HG02678 (cell line): Measurements from ENCODE around the gene DOCK9.

Experiments
- ATAC-seq: cut with Tn5 transposase; IDR thresholded peaks from one replicate; pipeline ENCODE4 v1.9.1; 2021; ENCODE audit warnings: mild to moderate bottlenecking, moderate library complexity; ENCODE audit not compliant: unreplicated experiment

Gene DOCK9

DNA sequence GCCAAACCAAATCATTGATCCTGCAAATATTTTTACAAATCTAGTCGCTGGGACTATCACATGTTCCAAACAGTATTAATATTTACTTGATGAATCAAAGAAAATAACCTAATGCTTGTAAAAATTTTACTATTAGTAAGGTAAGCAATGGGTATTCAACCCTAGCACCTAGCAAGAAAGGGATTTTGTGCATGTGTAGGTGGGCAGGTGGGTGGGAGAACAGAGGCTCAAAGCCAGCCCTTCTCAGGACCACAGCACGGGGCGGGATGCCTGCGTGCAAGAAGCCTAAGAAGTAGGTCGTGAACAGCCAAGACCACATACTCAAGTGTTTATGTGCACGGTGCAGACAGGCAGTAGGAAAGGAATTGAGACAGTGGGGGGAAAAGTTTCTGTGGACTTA lies 26.6 kb downstream of the DOCK9 start:
- ATAC-seq, result no peak

DNA sequence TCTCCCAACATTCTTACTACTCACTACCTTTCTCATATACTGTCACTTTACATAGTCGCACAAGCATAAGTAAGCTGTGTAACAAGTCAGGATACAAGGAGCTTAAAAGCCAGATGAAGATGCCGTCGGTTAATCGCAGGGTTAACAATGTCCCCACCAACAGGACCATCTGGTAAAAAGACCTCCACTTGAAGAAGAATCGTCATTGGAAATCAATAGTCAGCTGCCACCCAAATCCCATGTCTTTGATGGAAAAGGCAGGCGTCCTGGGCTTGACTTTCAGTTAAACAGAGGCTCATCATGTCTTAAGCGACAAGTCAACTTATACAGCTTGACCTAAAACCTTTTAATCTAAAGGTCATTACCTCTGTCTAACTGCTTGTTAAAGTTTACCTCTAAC lies 27.2 kb downstream of the DOCK9 start:
- ATAC-seq, result no peak

DNA sequence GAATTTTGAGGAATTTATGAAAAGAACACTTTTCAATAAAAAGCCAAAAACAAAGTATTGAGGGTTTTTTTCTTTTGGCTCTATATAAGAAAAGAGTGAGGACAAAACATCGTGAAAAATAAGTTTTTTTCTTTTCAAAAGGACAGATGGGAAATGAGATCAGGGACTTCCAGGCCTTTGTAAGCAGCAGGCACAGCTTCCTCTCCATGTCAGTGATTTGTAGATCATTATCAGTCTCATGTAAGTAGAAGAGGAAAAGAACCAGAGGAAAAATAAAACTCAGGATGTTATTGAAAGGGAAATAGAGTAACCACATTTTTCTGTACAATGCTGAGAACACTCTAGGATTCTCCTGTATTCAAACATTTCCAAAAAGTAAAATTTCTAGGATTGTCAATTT lies 29.9 kb downstream of the DOCK9 start:
- no peak for ATAC-seq

DNA sequence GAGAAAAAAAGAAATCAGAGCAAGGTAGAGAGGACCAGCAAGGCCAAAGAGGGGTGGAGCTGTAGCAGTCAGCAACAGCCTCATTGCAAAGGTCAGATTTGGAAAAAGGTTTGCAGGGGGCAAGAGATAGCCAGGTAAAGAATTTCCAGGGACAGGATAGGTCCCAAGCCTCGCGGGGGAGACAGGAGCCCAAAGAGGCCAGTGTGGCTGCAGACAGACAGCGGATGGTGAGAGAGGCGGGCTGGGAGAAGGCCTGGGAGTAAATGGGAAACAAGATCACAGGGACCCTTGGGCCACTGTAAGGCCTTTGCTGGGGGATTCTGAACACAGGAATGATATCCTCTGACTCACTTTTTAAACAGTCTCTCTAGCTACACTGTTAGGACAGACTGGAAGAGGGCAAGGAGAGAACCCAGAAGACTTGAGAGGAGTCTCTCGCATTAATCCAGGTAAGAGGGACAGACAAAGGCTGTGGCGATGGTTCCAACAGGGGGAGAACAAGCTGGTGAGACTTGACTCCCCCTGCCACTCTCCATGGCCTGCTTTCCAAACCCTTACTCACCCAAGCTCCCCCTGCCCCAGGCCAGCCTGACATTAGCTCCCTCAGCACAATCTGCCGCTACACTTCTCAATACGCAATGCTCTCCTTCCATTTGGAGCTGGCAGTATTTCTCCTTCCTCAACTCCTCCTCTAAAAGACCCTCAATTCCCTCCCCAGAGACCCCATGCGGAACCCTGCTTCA lies 31.8 kb downstream of the DOCK9 start:
- ATAC-seq, result no peak

DNA sequence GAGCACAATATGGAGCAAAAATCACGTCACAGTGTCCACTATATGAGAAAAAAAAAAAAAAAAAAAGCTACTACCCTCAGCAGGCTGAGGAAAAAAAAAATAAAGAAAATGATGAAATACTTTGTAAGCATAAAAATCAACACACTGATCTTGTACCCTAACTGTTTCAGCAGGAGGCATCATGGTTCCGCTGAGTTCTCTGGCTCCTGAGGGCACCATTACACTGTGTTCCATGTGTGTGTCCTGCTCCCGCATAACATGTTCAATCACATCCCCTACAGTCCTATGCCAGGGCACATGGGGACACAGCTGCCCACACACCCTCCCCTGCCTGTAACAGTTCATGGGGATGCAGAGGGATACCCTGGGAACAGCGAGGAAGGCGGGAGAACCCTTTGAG lies 33.5 kb downstream of the DOCK9 start:
- no peak for ATAC-seq

DNA sequence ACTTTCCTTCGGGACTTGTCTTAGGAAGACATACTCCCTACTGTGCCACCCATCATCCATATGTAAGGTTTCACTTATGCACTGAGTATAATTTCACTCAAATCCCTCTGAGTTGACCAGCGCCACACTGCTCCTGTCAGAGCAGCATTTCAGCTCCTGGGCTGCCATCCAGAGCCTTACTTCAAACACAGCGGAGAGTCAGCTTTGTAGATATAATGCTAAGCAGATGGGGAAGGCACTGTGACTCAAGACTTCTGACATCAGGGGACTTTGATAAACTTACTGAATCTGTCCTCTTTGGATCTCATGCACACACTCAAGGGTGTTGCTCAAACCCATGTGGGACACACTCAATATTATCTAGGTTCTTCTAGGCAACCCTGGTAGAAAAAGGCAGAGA lies 34.9 kb downstream of the DOCK9 start:
- no peak for ATAC-seq

DNA sequence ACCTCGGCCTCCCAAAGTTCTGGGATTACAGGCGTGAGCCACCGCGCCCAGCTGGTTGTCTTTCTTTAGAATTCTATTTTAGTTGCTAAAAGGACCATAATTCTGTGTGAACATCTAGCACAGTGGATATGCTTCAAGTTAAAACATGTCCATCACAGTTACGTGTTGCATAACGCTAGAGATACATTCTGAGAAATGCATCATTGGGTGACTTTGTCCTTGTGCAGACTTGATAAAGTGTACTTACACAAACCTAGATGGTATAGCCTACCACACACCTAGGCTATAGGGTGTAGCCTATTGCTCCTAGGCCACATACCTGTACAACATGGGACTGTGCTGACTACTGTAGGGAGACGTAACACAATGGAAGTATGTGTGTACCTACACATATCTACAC lies 35.4 kb downstream of the DOCK9 start:
- no peak for ATAC-seq

DNA sequence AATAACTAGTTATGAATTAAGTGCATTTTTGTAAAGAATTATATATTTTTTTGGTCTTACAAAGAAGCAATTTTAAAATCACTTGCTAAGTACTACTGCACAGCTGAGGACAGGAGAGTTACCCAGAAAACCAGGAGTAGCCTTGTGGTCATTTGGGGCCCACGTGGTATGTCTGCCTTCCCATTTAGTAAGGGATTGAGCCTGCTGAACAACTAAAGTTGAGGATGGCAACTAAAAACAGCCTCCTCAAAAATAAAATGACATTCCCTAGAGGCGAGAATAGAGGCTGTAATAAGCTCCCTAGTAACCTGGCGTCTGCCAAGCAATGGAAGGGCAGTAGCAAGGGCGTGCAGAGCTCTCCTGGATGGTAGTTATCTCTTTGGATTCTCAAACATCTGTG lies 36.3 kb downstream of the DOCK9 start:
- ATAC-seq, result no peak

DNA sequence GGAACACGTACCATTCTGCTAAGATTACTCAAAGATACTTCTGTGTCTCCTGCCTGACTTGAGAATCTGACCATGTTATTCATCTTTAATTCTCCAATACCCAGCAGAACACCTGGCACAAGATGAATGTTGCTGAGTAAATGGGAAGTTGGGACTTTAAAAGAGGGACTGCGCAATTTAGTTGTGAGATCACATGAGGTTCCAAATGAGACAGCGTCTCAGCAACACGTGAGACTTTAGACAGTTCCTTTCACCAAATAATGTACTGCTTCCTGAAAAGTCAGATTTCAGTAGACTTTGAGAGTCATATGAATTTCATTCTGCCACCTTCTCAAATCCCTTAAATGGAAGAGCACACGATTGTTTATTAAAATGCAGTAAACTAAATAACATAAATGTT lies 36.7 kb downstream of the DOCK9 start:
- no peak for ATAC-seq

DNA sequence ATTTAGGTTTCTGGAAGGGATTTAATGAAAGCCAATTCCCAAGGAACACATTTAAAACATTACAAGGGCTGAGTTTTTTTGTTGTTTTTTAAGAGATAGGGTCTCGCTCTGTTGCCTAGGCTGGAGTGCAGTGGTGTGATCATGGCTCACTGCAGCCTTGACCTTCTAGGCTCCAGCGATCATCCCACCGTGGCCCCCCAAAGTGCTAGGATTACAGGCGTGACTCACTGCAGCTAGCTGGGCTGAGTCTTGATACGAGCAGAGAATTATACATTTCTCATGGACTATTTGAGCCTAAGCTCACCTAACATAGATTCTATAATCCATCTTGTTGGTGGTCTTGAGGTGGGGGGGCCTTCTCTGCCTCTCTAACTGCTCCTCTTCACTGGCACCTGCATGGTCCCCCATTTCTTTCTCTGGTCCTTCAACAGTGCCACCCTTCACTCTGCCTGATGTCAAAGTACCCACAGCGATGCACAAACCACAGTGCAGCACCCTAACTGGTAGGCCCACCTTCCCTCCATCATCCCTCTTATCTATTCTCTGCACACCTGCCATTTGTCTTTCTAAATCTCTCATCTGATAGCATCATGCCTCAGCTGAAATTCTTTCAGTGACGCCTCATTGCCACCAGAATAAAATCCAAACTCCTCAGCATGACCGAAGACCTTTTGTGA lies 37.4 kb downstream of the DOCK9 start:
- no peak for ATAC-seq

DNA sequence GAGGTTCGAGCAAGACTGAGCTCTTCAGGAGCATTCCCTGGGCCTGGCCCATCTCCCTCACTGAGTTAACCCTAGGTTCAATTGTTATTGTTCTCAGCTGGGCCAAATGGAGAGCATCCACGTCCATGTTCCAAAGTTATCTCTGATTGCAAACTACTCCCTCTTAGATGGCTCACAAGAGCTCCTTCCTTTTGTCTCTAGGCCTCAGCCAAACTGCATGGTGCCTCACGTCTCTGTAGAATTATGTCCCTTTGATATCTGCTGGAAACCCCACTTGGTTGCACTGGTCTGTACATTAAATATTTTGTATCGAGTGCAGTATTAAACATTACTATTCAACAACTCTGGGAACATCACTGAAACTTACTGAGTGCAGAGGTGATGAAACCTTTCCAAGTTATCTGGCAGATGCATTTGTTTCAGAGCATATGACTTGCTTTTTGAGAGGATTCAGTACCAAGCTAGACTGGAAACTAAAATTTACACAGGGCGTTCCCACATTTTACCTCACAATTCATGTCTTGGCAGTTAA lies 38.1 kb downstream of the DOCK9 start:
- no peak for ATAC-seq

DNA sequence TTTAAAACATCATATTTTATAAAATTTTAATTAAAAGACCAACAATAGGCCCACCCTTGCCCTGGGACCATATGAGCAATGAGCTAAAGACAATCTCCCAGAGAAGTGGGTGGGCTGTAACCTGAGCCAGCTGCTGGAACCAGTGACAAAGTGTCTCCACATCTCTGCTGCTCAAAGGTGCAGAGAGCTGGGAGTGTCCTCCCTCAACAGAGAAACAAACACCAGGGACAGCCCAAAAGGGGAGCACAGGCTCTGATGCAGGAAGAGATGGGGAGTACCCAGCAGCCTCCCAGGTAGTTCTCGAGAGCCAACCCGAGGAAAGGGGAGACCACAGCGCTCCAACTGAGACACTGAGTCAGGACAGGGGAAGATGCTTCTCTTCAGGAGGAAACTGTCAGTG lies 39.1 kb downstream of the DOCK9 start:
- no peak for ATAC-seq

DNA sequence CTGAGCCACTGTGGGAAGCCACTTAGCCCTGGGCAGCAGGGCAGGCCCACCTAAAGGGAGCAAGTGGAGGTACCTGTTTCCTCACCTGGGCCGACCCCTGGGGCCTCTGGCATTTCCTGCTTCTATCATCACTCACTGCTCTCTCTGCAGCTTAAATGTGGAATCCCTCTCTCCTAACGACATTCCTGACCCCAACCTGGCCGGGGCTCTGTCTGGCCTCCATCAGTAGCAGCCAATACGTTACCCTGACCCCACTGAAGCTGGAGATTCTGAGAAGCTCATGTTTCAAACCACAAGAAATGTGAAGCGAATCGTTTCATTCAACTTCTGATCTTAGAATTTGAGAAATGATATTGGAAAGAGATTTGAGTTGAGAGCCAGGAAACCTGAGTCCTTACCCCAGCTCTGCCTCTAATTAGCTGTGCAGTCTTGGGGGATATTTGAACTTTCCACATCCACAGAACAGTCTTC lies 39.9 kb downstream of the DOCK9 start:
- no peak for ATAC-seq

DNA sequence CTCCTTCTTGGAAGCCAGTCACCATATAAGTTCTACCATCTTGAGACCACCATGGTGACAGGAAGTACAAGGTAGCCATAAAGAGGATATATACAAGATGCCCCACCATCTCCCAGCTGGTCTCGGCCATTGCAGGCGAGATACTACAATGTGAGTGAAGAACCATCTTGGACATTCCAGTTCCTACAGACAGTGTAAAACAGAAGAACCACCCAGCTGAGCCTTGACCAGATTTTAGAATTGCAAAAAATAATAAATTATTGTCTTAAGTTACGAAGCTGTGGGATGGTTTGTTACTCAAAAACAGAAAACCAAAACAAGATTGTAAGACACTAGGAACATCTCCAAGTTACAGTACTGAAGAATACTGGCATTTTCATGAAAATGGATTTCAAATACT lies 43.6 kb downstream of the DOCK9 start:
- ATAC-seq, result no peak

DNA sequence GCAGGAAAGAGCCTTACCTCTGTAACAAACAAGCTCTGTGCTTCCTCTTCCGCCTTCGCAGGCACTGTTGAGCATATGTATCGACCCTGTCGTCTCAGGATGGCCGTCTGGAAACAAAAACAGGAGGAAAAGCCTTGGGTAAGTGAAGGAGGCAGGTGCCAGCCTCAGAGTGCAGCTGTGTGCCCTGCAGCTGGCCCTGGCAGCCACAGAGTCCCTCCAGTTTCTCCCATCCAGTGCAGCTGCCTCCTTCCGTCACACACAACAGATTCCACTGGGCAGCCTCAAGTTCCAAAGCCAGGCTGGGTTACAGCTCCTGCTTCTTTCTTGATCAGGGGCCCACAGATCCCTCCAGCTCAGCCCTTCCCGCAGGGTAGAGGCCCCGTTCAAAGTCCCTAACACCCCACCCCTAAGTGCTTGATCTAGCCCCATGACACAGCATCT lies 47.7 kb downstream of the DOCK9 start:
- no peak for ATAC-seq

DNA sequence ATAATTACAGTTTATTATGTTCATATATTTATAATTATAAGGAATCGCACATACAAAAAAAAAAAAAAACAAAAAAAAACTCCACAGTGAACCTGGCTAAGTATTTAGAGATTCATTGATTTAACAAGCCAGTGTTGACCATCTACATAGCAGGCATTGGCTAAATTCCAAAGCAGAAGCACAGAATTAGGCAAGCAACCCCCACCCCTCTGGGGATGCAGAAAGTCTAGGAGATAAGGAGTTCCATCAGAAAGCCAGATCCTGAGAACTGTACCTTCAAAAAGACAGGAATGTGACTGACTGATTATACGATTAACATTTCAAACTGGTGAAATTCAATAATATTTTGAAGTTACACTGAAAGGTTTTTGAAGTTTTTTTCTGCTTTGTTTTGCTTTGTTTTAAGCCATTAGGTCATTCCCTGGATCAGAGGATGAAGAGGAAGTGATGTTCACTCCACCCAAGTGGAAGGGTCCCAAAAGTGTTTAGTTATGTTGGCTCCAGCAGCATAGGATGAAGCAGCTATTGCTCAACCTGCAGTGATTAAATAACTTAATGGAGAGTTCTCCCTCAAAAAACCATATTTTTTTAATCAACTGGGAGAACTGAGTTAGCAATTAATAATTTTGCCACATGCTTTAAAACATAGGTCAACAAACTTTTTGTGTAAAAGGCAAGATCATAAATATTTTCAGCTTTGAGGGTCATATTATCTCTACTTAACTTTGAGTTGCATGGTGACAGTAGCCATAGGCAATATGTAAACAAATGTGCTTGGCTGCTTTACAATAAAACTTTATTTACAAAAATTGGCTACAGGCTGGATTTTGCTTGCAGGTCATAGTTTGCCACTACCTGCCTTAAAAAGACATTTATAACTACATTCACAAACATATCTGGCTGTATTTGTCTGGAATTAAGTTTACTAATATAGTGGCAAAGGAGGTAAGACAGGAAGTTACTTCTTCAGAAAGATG lies 49.6 kb downstream of the DOCK9 start:
- no peak for ATAC-seq

DNA sequence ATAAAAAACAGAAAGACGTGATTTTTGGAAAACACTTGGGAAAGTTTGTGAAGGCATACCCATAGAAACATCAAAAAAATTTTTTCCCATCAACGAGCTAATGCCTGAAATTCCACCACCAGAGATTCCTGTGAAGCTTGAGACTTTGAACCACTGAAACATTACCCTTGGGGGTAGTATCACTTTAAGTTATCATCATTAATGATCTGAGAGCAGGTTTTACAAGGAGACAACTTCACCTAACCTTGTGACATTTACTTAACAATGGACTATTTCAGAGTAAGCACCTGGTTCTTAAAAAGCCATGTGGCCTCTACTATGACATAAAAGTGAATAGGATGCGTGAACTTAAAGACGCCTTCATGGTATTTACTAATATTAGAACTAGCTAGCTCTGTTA lies 51.9 kb downstream of the DOCK9 start:
- no peak for ATAC-seq

DNA sequence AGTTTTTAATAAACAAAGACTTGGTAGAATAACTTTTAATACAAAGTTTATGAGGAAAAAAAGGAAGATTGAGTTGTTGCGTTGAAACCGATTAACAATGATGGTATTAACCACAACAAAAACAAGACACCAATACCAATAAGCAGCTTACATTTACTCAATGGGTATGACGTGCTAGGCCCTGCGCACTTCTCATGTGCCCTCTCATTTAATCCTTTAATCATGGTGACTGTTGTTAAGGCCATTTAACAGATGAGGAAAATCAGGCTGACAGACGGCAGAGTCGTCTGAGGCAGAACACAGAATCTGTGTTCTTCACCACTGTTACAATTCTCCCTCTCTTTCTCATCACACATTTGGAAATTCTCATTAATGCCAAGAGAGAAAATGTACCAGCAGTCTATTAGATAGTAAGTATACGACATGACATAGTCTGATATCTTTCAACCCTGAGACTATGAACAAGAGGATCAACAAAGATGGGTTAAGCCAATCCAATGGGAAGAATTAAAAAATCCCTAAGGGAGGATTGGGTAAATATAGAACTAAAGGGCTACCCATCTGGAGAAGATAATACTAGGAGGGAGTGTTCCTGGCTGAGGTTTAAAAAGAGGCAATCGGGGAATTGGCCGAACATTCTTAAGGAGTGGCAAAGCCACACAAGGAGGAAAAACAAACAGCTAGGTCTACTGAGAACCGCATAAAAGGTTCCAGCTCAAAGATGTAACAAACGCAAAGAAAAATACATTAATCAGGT lies 54.0 kb downstream of the DOCK9 start:
- ATAC-seq, result no peak

DNA sequence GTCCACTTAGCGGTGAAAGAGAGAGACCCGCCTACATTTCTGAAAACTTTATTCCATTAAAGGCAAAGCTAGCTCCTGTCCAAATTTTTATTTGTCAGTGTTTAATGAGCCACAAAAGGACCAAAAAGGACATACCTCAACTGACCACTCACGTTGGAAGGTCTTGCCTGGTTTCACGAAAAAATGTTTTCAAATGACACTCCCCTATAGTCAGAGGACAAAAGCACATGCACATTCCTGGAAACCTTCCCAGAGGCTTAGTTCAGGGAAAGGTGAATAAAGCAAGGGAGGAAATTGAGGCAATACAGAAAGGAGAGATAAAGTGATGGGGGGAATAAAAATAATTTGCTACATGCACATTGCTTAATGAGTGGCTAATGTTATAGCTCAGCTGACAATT lies 55.6 kb downstream of the DOCK9 start:
- no peak for ATAC-seq

DNA sequence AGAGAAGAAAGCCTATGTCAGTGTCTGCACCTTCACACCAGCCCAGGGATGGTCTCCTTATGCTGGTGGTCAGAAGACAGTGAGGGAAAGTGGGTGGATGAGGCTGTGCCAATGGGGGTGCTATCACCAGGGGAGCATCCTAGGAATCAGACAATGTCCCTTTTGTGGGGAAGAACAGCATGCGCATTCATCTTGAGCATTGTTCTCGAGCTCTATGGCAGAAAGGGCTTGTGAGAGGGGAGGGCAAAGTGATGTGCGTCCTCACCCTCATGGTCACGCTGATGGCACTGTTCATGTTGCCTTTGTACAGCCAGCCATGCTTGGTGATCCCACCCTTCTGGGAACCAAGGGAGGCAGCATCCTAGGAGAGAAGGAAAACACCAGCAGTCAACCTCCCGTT lies 56.1 kb downstream of the DOCK9 start:
- no peak for ATAC-seq
